OCI-LY7 (cell line): ENCODE measurements around the gene OR2T8.

Experiments
- EZH2phosphoT487 ChIP-seq: fragments of 200-600 bp; sonication (generic); IDR thresholded peaks from 2 replicates; pipeline ENCODE4 v1.6.1; 2018; ENCODE audit warnings: low read depth, borderline replicate concordance, mild to moderate bottlenecking, mixed run types, antibody characterized with exemption, low read length, moderate library complexity, mixed read lengths
- TF ChIP-seq, protein P1 (sequence below): fragments of 200-600 bp; sonication (generic); conservative IDR thresholded peaks from 2 replicates; pipeline ENCODE4 v1.5.1; 2014; ENCODE audit warnings: mild to moderate bottlenecking, antibody characterized with exemption, low read length, moderate library complexity, mixed read lengths

DNA sequence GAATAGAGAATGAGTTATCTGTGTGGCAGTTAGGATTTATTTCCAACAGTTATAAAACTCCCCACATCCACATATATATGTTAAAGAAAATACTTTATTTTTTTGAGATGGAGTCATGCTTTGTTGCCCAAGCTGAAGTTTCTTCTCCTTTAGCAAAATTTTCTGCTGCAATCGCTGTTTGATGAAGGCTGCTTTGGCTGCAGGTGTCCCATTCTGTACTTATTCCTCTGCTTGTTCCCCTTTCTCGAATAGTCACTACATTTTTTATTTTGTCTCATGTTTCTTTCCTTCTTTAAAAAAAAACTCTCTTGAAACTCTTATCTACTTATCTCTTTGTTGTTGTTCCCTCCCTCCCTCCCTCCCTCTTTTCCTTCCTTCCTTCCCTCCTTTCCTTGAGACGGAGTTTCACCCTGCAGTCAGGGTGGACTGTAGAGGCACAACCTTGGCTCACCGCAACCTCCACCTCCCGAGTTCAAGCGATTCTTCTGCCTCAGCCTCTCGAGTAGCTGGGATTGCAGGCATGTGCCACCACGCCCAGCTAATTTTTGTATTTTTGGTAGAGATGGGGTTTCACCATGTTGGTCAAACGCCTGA lies 14.0 kb upstream of the OR2T8 start:
- TF ChIP-seq, protein P1, sequence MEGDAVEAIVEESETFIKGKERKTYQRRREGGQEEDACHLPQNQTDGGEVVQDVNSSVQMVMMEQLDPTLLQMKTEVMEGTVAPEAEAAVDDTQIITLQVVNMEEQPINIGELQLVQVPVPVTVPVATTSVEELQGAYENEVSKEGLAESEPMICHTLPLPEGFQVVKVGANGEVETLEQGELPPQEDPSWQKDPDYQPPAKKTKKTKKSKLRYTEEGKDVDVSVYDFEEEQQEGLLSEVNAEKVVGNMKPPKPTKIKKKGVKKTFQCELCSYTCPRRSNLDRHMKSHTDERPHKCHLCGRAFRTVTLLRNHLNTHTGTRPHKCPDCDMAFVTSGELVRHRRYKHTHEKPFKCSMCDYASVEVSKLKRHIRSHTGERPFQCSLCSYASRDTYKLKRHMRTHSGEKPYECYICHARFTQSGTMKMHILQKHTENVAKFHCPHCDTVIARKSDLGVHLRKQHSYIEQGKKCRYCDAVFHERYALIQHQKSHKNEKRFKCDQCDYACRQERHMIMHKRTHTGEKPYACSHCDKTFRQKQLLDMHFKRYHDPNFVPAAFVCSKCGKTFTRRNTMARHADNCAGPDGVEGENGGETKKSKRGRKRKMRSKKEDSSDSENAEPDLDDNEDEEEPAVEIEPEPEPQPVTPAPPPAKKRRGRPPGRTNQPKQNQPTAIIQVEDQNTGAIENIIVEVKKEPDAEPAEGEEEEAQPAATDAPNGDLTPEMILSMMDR, result no peak
- TF ChIP-seq EZH2phosphoT487, result no peak
